Thyroid gland (tissue), 4 donors: ENCODE measurements around the gene UNC119. TPM values are rescaled to one million over a fixed set of nuclear protein-coding genes. Genes with fewer than 3 reads are reported as not detected.

ENCODE experiments used
- DNase-seq, 2 donors: peaks; one replicate each; pipeline ENCODE4 v3.0.0-alpha.2; 2019
- H3K27ac ChIP-seq, 3 donors: fragments of 200-600 bp; sonication (generic); 1 replicate in 2 of 3; 2 replicates in 1 of 3; pipeline ENCODE4 v1.5.1; 2016 to 2019; ENCODE audit warnings: mild to moderate bottlenecking in 1 of 3, moderate library complexity in 1 of 3
- H3K27me3 ChIP-seq: fragments of 200-600 bp; sonication (generic); one replicate; pipeline ENCODE4 v1.5.1; 2019
- H3K36me3 ChIP-seq, 2 donors: fragments of 200-600 bp; sonication (generic); one replicate each; pipeline ENCODE4 v1.5.1; 2016 to 2019
- H3K4me1 ChIP-seq, 2 donors: fragments of 200-600 bp; sonication (generic); one replicate each; pipeline ENCODE4 v1.5.1; 2017 to 2019
- H3K4me3 ChIP-seq, 3 donors: fragments of 200-600 bp; sonication (generic); replicated peaks in 1 of 3; 1 replicate in 2 of 3; 2 replicates in 1 of 3; pipeline ENCODE4 v1.5.1; 2016; ENCODE audit warnings: mild to moderate bottlenecking in 1 of 3
- H3K9me3 ChIP-seq: fragments of 200-600 bp; sonication (generic); one replicate; pipeline ENCODE4 v1.5.1; 2017
- CTCF ChIP-seq, 6 experiments: fragments of 200-600 bp in 3 of 6; fragments of 450-650 bp in 3 of 6; sonication (generic) in 3 of 6; IDR thresholded peaks; one replicate each; pipeline ENCODE4 v1.5.1; 2016 to 2019; ENCODE audit warnings: antibody characterized with exemption in 6 of 6, mild to moderate bottlenecking in 2 of 6, inconsistent platforms in 1 of 6, moderate library complexity in 1 of 6
- POLR2A ChIP-seq, 2 donors: fragments of 450-650 bp; IDR thresholded peaks; one replicate each; pipeline ENCODE4 v1.6.1; 2017; ENCODE audit warnings: antibody characterized with exemption in 2 of 2, mild to moderate bottlenecking in 2 of 2, moderate library complexity in 1 of 2
- WGBS, 2 donors: methylation state at CpG; one replicate each; pipeline ENCODE4 v1.1.5; 2017; 5-methylcytosine and 5-hydroxymethylcytosine counted together
- intact Hi-C: fragments of 100-400 bp; cut with DNase I; formaldehyde crosslinking; loops from one replicate; pipeline ENCODE4 v1.15.1; 2023
- total RNA-seq, 4 donors: library from RNA; depleted of rRNA; stranded (reverse); fragments of >200 nt; gene quantifications; one replicate each; pipeline ENCODE4 v1.2.3, GENCODE V29; 2016

The UNC119 gene
- total RNA-seq, 4 donors from 2014 or later = 29.8 to 43.9 (median 36.0) TPM

DNA sequence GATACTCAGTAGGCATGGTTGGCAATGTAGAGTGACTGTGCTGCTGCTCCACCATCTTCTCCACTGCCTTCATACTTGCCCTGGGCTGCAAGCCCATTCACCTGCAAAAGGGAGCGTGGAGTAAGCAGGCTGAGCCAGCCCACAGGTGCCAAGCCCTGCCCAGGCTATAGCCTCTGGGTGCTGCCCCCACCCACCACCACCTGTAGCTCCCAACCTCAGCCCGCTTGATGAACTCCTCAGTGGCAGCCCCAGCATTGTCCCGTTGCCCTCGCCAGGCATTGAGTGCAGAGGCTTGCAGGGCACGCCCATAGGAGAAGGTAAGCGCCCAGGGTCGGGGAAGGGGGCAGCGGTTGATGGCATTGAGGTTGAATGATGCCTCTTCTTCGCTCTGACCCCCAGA lies 21.1 kb upstream of the UNC119 start:
- DNase-seq = no peak
- Histone ChIP-seq H3K4me3 (no peak overlapping the region), H3K4me1 (peaks cover 18 to 20% of the 10 kb centered on the region in 2 donors), H3K27ac (no peak overlapping the region), H3K36me3 (no peaks in the 10 kb centered on the region), H3K9me3 (no peaks in the 10 kb centered on the region), H3K27me3 (no peaks in the 10 kb centered on the region)
- TF ChIP-seq POLR2A (IDR thresholded peaks at IDR 0.05) = no peak
- 98 to 100% methylated on average over 5 to 7 of the region's 9 CpGs for WGBS, 2 donors
- intact Hi-C loops = no loop called here

GRCh38 chr17:28573040-28573380 lies 20.6 kb upstream of the UNC119 start:
- intact Hi-C loops = no loop called here
- Histone ChIP-seq H3K4me1 (peaks cover 18 to 20% of the 10 kb centered on the region in 2 donors), H3K9me3 (no peaks in the 10 kb centered on the region), H3K27ac (no peak overlapping the region), H3K27me3 (no peaks in the 10 kb centered on the region), H3K4me3 (no peak overlapping the region), H3K36me3 (no peaks in the 10 kb centered on the region)
- DNase-seq = no peak
- TF ChIP-seq POLR2A (IDR thresholded peaks at IDR 0.05) (no peak), CTCF (IDR thresholded peaks at IDR 0.05) (no peak)

- peak overlapping the region in 1 of 3 donors; percentile 76 for H3K27ac ChIP-seq
- TF ChIP-seq POLR2A (IDR thresholded peaks at IDR 0.05) (no peak), CTCF (IDR thresholded peaks at IDR 0.05) (no peak)
- H3K27me3 ChIP-seq = no peaks in the 10 kb centered on the region
- 73 to 94% methylated on average over 4 to 5 of the region's 5 CpGs for WGBS, 2 donors
- no peaks in the 10 kb centered on the region for H3K36me3 ChIP-seq
- H3K4me1 ChIP-seq = peaks cover 18 to 20% of the 10 kb centered on the region in 2 donors
- peak overlapping the region in 1 of 3 donors; percentile 96 for H3K4me3 ChIP-seq
- no peak for DNase-seq
- intact Hi-C loops = no loop called here
- no peaks in the 10 kb centered on the region for H3K9me3 ChIP-seq
These were observed 20.0 kb upstream of the UNC119 start for GRCh38 chr17:28572259-28573039.

GRCh38 chr17:28571361-28572122 lies 19.1 kb upstream of the UNC119 start, which contains the start of gene PIGS:
PIGS (minus strand) TSS chr17:28571524; CDS start chr17:28571496, 28 bp downstream.
- TF ChIP-seq CTCF (IDR thresholded peaks at IDR 0.05) = no peak
- TF ChIP-seq POLR2A (IDR thresholded peaks at IDR 0.05) = peak; percentile 8 to 86
- peak within 1 kb of the TSS; percentile 38 to 76 (median 68) for H3K27ac ChIP-seq
- intact Hi-C loops = no loop called here
- no peaks in the 10 kb centered on the region for H3K9me3 ChIP-seq
- peak within 1 kb of the TSS; percentile 86 to 96 (median 88) for H3K4me3 ChIP-seq
- DNase-seq = peak; percentile 96 to 97
- peaks cover 18 to 20% of the 10 kb centered on the region in 2 donors for H3K4me1 ChIP-seq
- H3K36me3 ChIP-seq = no peaks in the 10 kb centered on the region
- H3K27me3 ChIP-seq = no peaks in the 10 kb centered on the region
- WGBS, 2 donors = 0% methylated on average over 11 to 18 of the region's 49 CpGs

GRCh38 chr17:28570716-28571360 lies 18.4 kb upstream of the UNC119 start:
- intact Hi-C loops = no loop called here
- Histone ChIP-seq H3K4me3 (peak overlapping the region; percentile 86 to 96 (median 88)), H3K27ac (peak overlapping the region; percentile 8 to 76 (median 68)), H3K4me1 (peaks cover 18 to 20% of the 10 kb centered on the region in 2 donors), H3K27me3 (no peaks in the 10 kb centered on the region), H3K36me3 (no peaks in the 10 kb centered on the region), H3K9me3 (no peaks in the 10 kb centered on the region)
- peak; percentile 52 to 56 for DNase-seq
- TF ChIP-seq POLR2A (IDR thresholded peaks at IDR 0.05) (no peak), CTCF (IDR thresholded peaks at IDR 0.05) (no peak)
- 2% methylated on average over 16 to 18 of the region's 39 CpGs for WGBS, 2 donors
